ENCODE results near the gene CUEDC1.

- TF ChIP-seq, protein P1, sequence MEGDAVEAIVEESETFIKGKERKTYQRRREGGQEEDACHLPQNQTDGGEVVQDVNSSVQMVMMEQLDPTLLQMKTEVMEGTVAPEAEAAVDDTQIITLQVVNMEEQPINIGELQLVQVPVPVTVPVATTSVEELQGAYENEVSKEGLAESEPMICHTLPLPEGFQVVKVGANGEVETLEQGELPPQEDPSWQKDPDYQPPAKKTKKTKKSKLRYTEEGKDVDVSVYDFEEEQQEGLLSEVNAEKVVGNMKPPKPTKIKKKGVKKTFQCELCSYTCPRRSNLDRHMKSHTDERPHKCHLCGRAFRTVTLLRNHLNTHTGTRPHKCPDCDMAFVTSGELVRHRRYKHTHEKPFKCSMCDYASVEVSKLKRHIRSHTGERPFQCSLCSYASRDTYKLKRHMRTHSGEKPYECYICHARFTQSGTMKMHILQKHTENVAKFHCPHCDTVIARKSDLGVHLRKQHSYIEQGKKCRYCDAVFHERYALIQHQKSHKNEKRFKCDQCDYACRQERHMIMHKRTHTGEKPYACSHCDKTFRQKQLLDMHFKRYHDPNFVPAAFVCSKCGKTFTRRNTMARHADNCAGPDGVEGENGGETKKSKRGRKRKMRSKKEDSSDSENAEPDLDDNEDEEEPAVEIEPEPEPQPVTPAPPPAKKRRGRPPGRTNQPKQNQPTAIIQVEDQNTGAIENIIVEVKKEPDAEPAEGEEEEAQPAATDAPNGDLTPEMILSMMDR (IDR thresholded peaks at IDR 0.05) = no peak
- peak; percentile 22; the same call in 1 of the 2 replicates for TF ChIP-seq GATA3 (IDR thresholded peaks at IDR 0.05; ENCODE audit: borderline replicate concordance)
- TF ChIP-seq MAX (IDR thresholded peaks at IDR 0.05) = no peak; the same call in none of the 2 replicates
- TF ChIP-seq RFX5 (IDR thresholded peaks at IDR 0.05) = no peak
- TF ChIP-seq RAD21 (conservative IDR thresholded peaks at IDR 0.05 in 1 of 2, IDR thresholded peaks at IDR 0.05 in 1 of 2) = peak; percentile 6 to 13; a peak in 1 of 5 replicates
These were observed 31.8 kb upstream of the CUEDC1 start for GRCh38 chr17:57986841-57987580.
